ENCODE measurements around the gene MMP28. TPM values are rescaled to one million over a fixed set of nuclear protein-coding genes. Genes with fewer than 3 reads are reported as not detected.

Gene MMP28
- total and polyA plus RNA-seq, 4 donors, result 1.5 to 6.4 (median 4.9) TPM

GRCh38 chr17:35716897-35717465 is 78.5 kb downstream of the MMP28 start:
- WGBS, 2 donors, result 32 to 33% methylated on average over 4 of the region's 4 CpGs
- Histone ChIP-seq H3K27me3 (ENCODE audit: control insufficient read depth in 1 of 2, insufficient read depth in 2 of 2, low read length in 1 of 2) (no peaks in the 10 kb centered on the region), H3K27ac (ENCODE audit: low read depth in 1 of 2, low read length in 2 of 2) (peak overlapping the region; percentile 43 to 88), H3K9me3 (ENCODE audit: control insufficient read depth, low read length) (no peaks in the 10 kb centered on the region), H3K36me3 (ENCODE audit: control insufficient read depth in 1 of 2, insufficient read depth in 2 of 2, low read length in 1 of 2) (peaks cover 0 to 2% of the 10 kb centered on the region in 2 donors), H3K4me3 (ENCODE audit: low read length in 2 of 2) (no peak overlapping the region), H3K4me1 (ENCODE audit: control insufficient read depth in 1 of 2, insufficient read depth in 2 of 2, low read length in 2 of 2) (peaks cover 2 to 26% of the 10 kb centered on the region in 2 donors)
- intact Hi-C loops (cut with DNase I), result no loop called here
- DNase-seq (no peak), ATAC-seq (ENCODE audit: low FRiP score) (no peak)

DNA sequence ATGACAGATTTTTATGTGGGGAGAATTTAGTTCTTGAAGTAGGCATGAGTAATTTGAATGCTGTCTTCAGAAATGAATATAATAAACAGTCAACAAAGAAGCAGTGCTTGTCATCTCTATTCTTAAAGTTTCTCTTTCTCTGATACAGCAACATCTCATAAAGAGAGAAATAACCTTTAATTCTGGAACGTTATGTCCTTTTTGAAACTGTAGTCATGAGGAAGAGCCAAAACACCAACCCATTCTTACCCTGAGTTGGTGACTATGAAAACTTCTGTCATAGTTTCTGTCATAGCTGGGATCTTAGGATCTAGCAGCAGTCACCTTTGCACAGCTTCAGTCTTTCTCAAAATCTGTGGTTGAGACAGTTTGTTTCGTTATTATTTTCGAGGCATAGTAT is 79.3 kb downstream of the MMP28 start:
- Histone ChIP-seq H3K4me3 (ENCODE audit: low read length in 2 of 2) (no peak overlapping the region), H3K27me3 (ENCODE audit: control insufficient read depth in 1 of 2, insufficient read depth in 2 of 2, low read length in 1 of 2) (no peaks in the 10 kb centered on the region), H3K27ac (ENCODE audit: low read depth in 1 of 2, low read length in 2 of 2) (no peak overlapping the region), H3K9me3 (ENCODE audit: control insufficient read depth, low read length) (no peaks in the 10 kb centered on the region), H3K36me3 (ENCODE audit: control insufficient read depth in 1 of 2, insufficient read depth in 2 of 2, low read length in 1 of 2) (peaks cover 0 to 2% of the 10 kb centered on the region in 2 donors), H3K4me1 (ENCODE audit: control insufficient read depth in 1 of 2, insufficient read depth in 2 of 2, low read length in 2 of 2) (peaks cover 2 to 26% of the 10 kb centered on the region in 2 donors)
- DNase-seq (no peak), ATAC-seq (ENCODE audit: low FRiP score) (no peak)
- intact Hi-C loops (cut with DNase I), result no loop called here
- 71 to 80% methylated on average over 3 of the region's 3 CpGs for WGBS, 2 donors

Other genes with a start within 250 kb of the MMP28 start
- under 1 TPM in 1 of 2 donors, not detected in 1; 0.30 TPM for gene SLFN14, start 234.8 kb downstream of the MMP28 start, total RNA-seq
- gene SLFN14, start 234.8 kb downstream of the MMP28 start, polyA plus RNA-seq, result not detected
- 1 to 10 TPM; 3.5 to 5.6 TPM for gene PEX12, start 217.1 kb downstream of the MMP28 start, total RNA-seq
- gene PEX12, start 217.1 kb downstream of the MMP28 start, polyA plus RNA-seq, result 1 to 10 TPM; 1.6 to 2.5 TPM
- 100 to 1,000 TPM; 107 to 120 TPM for gene AP2B1, start 208.3 kb downstream of the MMP28 start, total RNA-seq
- 10 to 100 TPM; 17.9 to 26.5 TPM for gene AP2B1, start 208.3 kb downstream of the MMP28 start, polyA plus RNA-seq
- gene RASL10B, start 64.0 kb downstream of the MMP28 start, total RNA-seq, result 1 to 10 TPM; 1.3 to 3.5 TPM
- 1 to 10 TPM in 1 of 2 donors, under 1 TPM in 1; 0.31 to 1.3 TPM for gene RASL10B, start 64.0 kb downstream of the MMP28 start, polyA plus RNA-seq
- not detected for gene GAS2L2, start 42.4 kb downstream of the MMP28 start, total RNA-seq
- under 1 TPM in 1 of 2 donors, not detected in 1; 0.05 TPM for gene GAS2L2, start 42.4 kb downstream of the MMP28 start, polyA plus RNA-seq
- not detected for gene C17orf50, start 34.8 kb downstream of the MMP28 start, total RNA-seq
- gene C17orf50, start 34.8 kb downstream of the MMP28 start, polyA plus RNA-seq, result not detected
- 100 to 1,000 TPM; 136 to 167 TPM for gene TAF15, start 13.8 kb upstream of the MMP28 start, total RNA-seq
- gene TAF15, start 13.8 kb upstream of the MMP28 start, polyA plus RNA-seq, result 100 to 1,000 TPM in 1 of 2 donors, 10 to 100 TPM in 1; 86.2 to 143 TPM
- not detected for gene HEATR9, start 73.2 kb upstream of the MMP28 start, total RNA-seq
- gene HEATR9, start 73.2 kb upstream of the MMP28 start, polyA plus RNA-seq, result not detected
- gene CCL5, start 84.7 kb upstream of the MMP28 start, total RNA-seq, result 1 to 10 TPM; 6.7 to 7.5 TPM
- 1 to 10 TPM; 1.5 to 9.4 TPM for gene CCL5, start 84.7 kb upstream of the MMP28 start, polyA plus RNA-seq
- not detected for gene RDM1, start 135.1 kb upstream of the MMP28 start, total RNA-seq
- gene RDM1, start 135.1 kb upstream of the MMP28 start, polyA plus RNA-seq, result not detected
- not detected for gene LYZL6, start 148.1 kb upstream of the MMP28 start, total RNA-seq
- not detected for gene LYZL6, start 148.1 kb upstream of the MMP28 start, polyA plus RNA-seq
- 1 to 10 TPM; 1.1 to 1.9 TPM for gene CCL16, start 185.9 kb upstream of the MMP28 start, total RNA-seq
- gene CCL16, start 185.9 kb upstream of the MMP28 start, polyA plus RNA-seq, result not detected
- 100 to 1,000 TPM; 136 to 224 TPM for gene CCL14, start 191.1 kb upstream of the MMP28 start, total RNA-seq
- gene CCL14, start 191.1 kb upstream of the MMP28 start, polyA plus RNA-seq, result 1 to 10 TPM; 4.0 to 8.8 TPM
- gene CCL15, start 205.9 kb upstream of the MMP28 start, total RNA-seq, result not detected
- gene CCL15, start 205.9 kb upstream of the MMP28 start, polyA plus RNA-seq, result 1 to 10 TPM in 1 of 2 donors, not detected in 1; 7.1 TPM
- gene CCL23, start 222.3 kb upstream of the MMP28 start, total RNA-seq, result 1 to 10 TPM; 5.6 to 8.6 TPM
- gene CCL23, start 222.3 kb upstream of the MMP28 start, polyA plus RNA-seq, result not detected